Thyroid gland (tissue), 4 donors: Measurements from ENCODE around the gene APBB1IP. TPM values are rescaled to one million over a fixed set of nuclear protein-coding genes. Genes with fewer than 3 reads are reported as not detected.

Experiments
- DNase-seq, 2 donors: peaks; one replicate each; pipeline ENCODE4 v3.0.0-alpha.2; 2019
- H3K27ac ChIP-seq, 3 donors: fragments of 200-600 bp; sonication (generic); 1 replicate in 2 of 3; 2 replicates in 1 of 3; pipeline ENCODE4 v1.5.1; 2016 to 2019; ENCODE audit warnings: mild to moderate bottlenecking in 1 of 3, moderate library complexity in 1 of 3
- H3K27me3 ChIP-seq: fragments of 200-600 bp; sonication (generic); one replicate; pipeline ENCODE4 v1.5.1; 2019
- H3K36me3 ChIP-seq, 2 donors: fragments of 200-600 bp; sonication (generic); one replicate each; pipeline ENCODE4 v1.5.1; 2016 to 2019
- H3K4me1 ChIP-seq, 2 donors: fragments of 200-600 bp; sonication (generic); one replicate each; pipeline ENCODE4 v1.5.1; 2017 to 2019
- H3K4me3 ChIP-seq, 3 donors: fragments of 200-600 bp; sonication (generic); replicated peaks in 1 of 3; 1 replicate in 2 of 3; 2 replicates in 1 of 3; pipeline ENCODE4 v1.5.1; 2016; ENCODE audit warnings: mild to moderate bottlenecking in 1 of 3
- H3K9me3 ChIP-seq: fragments of 200-600 bp; sonication (generic); one replicate; pipeline ENCODE4 v1.5.1; 2017
- POLR2A ChIP-seq, 2 donors: fragments of 450-650 bp; IDR thresholded peaks; one replicate each; pipeline ENCODE4 v1.6.1; 2017; ENCODE audit warnings: antibody characterized with exemption in 2 of 2, mild to moderate bottlenecking in 2 of 2, moderate library complexity in 1 of 2
- WGBS, 2 donors: methylation state at CpG; one replicate each; pipeline ENCODE4 v1.1.5; 2017; 5-methylcytosine and 5-hydroxymethylcytosine counted together
- intact Hi-C: fragments of 100-400 bp; cut with DNase I; formaldehyde crosslinking; loops from one replicate; pipeline ENCODE4 v1.15.1; 2023
- total RNA-seq, 4 donors: library from RNA; depleted of rRNA; stranded (reverse); fragments of >200 nt; gene quantifications; one replicate each; pipeline ENCODE4 v1.2.3, GENCODE V29; 2016
- TF ChIP-seq, protein P1 (sequence below), 6 experiments: fragments of 200-600 bp in 3 of 6; fragments of 450-650 bp in 3 of 6; sonication (generic) in 3 of 6; IDR thresholded peaks; one replicate each; pipeline ENCODE4 v1.5.1; 2016 to 2019; ENCODE audit warnings: antibody characterized with exemption in 6 of 6, mild to moderate bottlenecking in 2 of 6, inconsistent platforms in 1 of 6, moderate library complexity in 1 of 6

The APBB1IP gene
- total RNA-seq, 4 donors from 2014 or later: 1.5 to 4.3 (median 2.2) TPM

DNA sequence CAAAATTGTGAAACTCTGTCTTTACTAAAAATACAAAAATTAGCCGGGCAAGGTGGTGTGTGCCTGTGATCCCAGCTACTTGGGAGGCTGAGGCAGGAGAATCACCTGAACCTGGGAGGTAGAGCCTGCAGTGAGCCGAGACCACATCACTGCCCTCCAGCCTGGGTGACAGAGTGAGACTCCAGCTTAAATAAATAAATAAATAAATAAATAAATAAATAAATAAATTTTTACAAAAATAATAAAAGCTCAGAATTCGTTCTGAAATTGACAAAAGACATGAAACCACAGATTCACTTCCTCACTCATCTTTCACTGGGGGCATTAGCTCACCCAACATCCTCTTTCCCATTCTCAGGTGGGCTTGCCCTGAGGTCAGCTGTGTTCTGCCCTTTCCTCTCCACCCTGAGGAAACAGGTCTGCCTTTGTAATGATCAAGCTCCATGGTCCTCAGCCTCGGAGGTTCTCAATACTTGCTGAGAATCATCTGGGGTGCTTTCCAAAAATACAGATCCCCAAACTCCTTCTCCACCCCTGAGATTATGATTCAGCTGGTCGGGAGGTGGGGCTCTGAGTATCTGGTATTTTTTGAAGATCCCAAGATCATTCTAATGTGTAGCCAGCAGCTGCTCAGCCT is 29.2 kb upstream of the APBB1IP start:
- intact Hi-C loops: no loop called here
- no peak for TF ChIP-seq POLR2A (IDR thresholded peaks at IDR 0.05)
- TF ChIP-seq, protein P1, sequence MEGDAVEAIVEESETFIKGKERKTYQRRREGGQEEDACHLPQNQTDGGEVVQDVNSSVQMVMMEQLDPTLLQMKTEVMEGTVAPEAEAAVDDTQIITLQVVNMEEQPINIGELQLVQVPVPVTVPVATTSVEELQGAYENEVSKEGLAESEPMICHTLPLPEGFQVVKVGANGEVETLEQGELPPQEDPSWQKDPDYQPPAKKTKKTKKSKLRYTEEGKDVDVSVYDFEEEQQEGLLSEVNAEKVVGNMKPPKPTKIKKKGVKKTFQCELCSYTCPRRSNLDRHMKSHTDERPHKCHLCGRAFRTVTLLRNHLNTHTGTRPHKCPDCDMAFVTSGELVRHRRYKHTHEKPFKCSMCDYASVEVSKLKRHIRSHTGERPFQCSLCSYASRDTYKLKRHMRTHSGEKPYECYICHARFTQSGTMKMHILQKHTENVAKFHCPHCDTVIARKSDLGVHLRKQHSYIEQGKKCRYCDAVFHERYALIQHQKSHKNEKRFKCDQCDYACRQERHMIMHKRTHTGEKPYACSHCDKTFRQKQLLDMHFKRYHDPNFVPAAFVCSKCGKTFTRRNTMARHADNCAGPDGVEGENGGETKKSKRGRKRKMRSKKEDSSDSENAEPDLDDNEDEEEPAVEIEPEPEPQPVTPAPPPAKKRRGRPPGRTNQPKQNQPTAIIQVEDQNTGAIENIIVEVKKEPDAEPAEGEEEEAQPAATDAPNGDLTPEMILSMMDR (IDR thresholded peaks at IDR 0.05): no peak
- Histone ChIP-seq H3K4me1 (no peaks in the 10 kb centered on the region), H3K4me3 (no peak overlapping the region), H3K36me3 (no peaks in the 10 kb centered on the region), H3K27ac (no peak overlapping the region), H3K9me3 (no peaks in the 10 kb centered on the region), H3K27me3 (no peaks in the 10 kb centered on the region)
- no peak for DNase-seq
- 78 to 83% methylated on average over 5 of the region's 5 CpGs for WGBS, 2 donors

DNA sequence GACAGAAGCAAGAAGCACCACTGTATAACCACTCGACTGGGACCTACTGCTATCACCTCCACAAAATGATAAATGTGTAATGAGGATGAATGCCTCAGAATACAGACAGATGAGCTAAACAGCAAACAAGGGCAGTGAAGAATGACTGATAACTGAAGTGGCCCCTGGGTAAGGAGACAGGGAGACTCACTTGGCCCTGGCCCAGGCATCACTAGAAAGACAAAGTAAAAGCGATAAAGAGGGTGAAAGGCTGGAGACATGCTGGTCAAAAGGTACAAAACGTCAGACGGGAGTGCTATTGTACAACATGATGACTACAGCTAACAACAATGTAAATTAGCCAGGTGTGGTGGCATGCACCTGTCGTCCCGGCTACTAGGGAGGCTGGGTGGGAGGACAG is 27.8 kb upstream of the APBB1IP start:
- intact Hi-C loops: no loop called here
- 77 to 86% methylated on average over 6 of the region's 6 CpGs for WGBS, 2 donors

DNA sequence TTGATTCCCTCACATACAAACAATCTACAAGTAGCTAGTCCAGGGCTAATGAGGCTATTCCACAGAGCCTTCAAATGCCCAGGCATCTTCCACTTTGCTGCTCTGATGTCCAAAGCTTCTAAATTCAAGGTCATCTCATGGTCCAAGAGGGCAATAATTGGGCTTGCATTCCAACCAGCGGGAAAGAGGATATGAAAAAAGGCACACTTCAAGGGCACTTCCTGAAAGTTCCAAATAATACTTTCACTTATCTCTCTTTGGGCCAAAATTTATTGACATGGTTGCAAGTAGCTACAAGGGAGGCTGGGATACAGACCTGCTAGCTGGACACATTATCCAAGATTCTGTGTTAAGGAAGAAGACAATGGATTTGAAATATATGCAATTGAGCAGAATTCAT is 25.2 kb upstream of the APBB1IP start:
- 59 to 65% methylated on average over 1 of the region's 1 CpG for WGBS, 2 donors
- H3K9me3 ChIP-seq: no peaks in the 10 kb centered on the region
- no peaks in the 10 kb centered on the region for H3K36me3 ChIP-seq
- intact Hi-C loops: no loop called here
- no peaks in the 10 kb centered on the region for H3K27me3 ChIP-seq
- TF ChIP-seq, protein P1 (IDR thresholded peaks at IDR 0.05): no peak
- no peak for TF ChIP-seq POLR2A (IDR thresholded peaks at IDR 0.05)
- H3K27ac ChIP-seq: no peak overlapping the region
- no peak for DNase-seq
- no peak overlapping the region for H3K4me3 ChIP-seq
- H3K4me1 ChIP-seq: no peaks in the 10 kb centered on the region

More for the DNA sequence above, 27.8 kb upstream of the APBB1IP start:
- Histone ChIP-seq H3K4me3 (no peak overlapping the region), H3K9me3 (no peaks in the 10 kb centered on the region), H3K27me3 (no peaks in the 10 kb centered on the region), H3K36me3 (no peaks in the 10 kb centered on the region), H3K27ac (no peak overlapping the region), H3K4me1 (no peaks in the 10 kb centered on the region)
- no peak for DNase-seq
- no peak for TF ChIP-seq POLR2A (IDR thresholded peaks at IDR 0.05)
- TF ChIP-seq, protein P1 (IDR thresholded peaks at IDR 0.05): no peak

DNA sequence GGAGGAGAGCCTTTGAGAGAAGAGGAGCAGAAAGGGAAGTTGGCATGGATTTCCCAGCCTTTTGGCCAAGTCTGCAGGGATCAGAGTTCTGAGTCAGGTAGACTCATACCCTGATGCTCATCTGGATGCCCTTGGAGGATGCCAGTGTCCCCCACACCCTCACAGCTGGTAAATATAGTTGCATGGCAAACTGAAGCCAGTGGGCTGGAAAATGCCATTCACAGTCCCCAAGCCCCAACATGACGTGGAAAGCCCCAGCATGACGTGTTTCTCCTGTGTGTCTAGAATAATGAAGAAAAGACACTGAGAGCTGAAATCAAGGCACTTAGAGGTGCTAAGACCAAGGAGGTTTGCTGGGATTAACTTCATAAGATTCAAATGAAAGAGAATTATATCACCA is 24.8 kb upstream of the APBB1IP start:
- intact Hi-C loops: no loop called here
- TF ChIP-seq, protein P1 (IDR thresholded peaks at IDR 0.05): no peak
- no peak for TF ChIP-seq POLR2A (IDR thresholded peaks at IDR 0.05)
- no peak overlapping the region for H3K4me3 ChIP-seq

DNA sequence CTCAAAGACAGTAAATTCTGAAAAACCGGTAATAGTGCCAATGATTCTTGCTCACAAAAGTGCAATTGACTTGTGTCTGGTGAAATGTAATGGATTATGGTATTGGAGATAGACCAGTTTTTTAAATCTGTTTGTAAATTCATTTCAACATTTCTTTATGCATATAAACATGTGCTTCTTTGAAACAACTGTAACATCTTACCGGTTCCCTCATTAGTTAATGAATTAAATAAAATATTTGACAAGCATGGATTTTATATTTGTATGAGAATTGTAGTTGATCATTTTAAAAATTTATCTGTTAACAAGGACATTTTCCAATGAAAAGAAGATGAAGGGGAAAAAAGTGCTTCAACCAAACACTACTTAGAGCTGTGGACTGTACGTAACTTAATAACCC is 21.0 kb upstream of the APBB1IP start:
- H3K9me3 ChIP-seq: no peaks in the 10 kb centered on the region
- WGBS, 2 donors: 58 to 75% methylated on average over 3 of the region's 3 CpGs
- no peak overlapping the region for H3K27ac ChIP-seq
- no peaks in the 10 kb centered on the region for H3K27me3 ChIP-seq
- H3K36me3 ChIP-seq: no peaks in the 10 kb centered on the region
- H3K4me1 ChIP-seq: no peaks in the 10 kb centered on the region
- no peak for DNase-seq
- no peak for TF ChIP-seq POLR2A (IDR thresholded peaks at IDR 0.05)
- TF ChIP-seq, protein P1 (IDR thresholded peaks at IDR 0.05): no peak
- H3K4me3 ChIP-seq: no peak overlapping the region
- intact Hi-C loops: no loop called here

More for the DNA sequence above, 24.8 kb upstream of the APBB1IP start:
- DNase-seq: no peak
- H3K9me3 ChIP-seq: no peaks in the 10 kb centered on the region
- no peaks in the 10 kb centered on the region for H3K27me3 ChIP-seq
- no peaks in the 10 kb centered on the region for H3K4me1 ChIP-seq
- no peaks in the 10 kb centered on the region for H3K36me3 ChIP-seq
- WGBS, 2 donors: 76 to 79% methylated on average over 2 of the region's 2 CpGs
- H3K27ac ChIP-seq: no peak overlapping the region
